ENCODE results near the gene PTPRD.

The PTPRD gene

GRCh38 chr9:9913276-9913832 is 699.4 kb downstream of the PTPRD start:
- Histone ChIP-seq H3K27me3 (ENCODE audit: control insufficient read depth, insufficient read depth, low read length) (no peaks in the 10 kb centered on the region), H3K27ac (ENCODE audit: low read length) (no peak overlapping the region), H3K9ac (ENCODE audit: low read length) (no peak overlapping the region), H3K4me1 (ENCODE audit: control insufficient read depth, low read depth, low read length) (no peaks in the 10 kb centered on the region), H3K4me3 (ENCODE audit: low read length) (no peak overlapping the region), H3K9me3 (ENCODE audit: control insufficient read depth, low read depth, low read length) (no peaks in the 10 kb centered on the region), H3K36me3 (ENCODE audit: control insufficient read depth, low read depth, low read length) (no peaks in the 10 kb centered on the region)

GRCh38 chr9:9912459-9912858 is 700.3 kb downstream of the PTPRD start:
- Histone ChIP-seq H3K4me1 (ENCODE audit: control insufficient read depth, low read depth, low read length) (no peaks in the 10 kb centered on the region), H3K9me3 (ENCODE audit: control insufficient read depth, low read depth, low read length) (no peaks in the 10 kb centered on the region), H3K4me3 (ENCODE audit: low read length) (no peak overlapping the region), H3K9ac (ENCODE audit: low read length) (no peak overlapping the region), H3K27me3 (ENCODE audit: control insufficient read depth, insufficient read depth, low read length) (no peaks in the 10 kb centered on the region), H3K36me3 (ENCODE audit: control insufficient read depth, low read depth, low read length) (no peaks in the 10 kb centered on the region), H3K27ac (ENCODE audit: low read length) (no peak overlapping the region)

- Histone ChIP-seq H3K9me3 (ENCODE audit: control insufficient read depth, low read depth, low read length) (no peaks in the 10 kb centered on the region), H3K27me3 (ENCODE audit: control insufficient read depth, insufficient read depth, low read length) (no peaks in the 10 kb centered on the region), H3K36me3 (ENCODE audit: control insufficient read depth, low read depth, low read length) (no peaks in the 10 kb centered on the region)
These were observed 707.1 kb downstream of the PTPRD start for GRCh38 chr9:9905736-9906135.

GRCh38 chr9:9904041-9904440 is 708.8 kb downstream of the PTPRD start:
- Histone ChIP-seq H3K9ac (ENCODE audit: low read length) (no peak overlapping the region), H3K27me3 (ENCODE audit: control insufficient read depth, insufficient read depth, low read length) (no peaks in the 10 kb centered on the region), H3K9me3 (ENCODE audit: control insufficient read depth, low read depth, low read length) (no peaks in the 10 kb centered on the region), H3K27ac (ENCODE audit: low read length) (no peak overlapping the region), H3K4me3 (ENCODE audit: low read length) (no peak overlapping the region), H3K36me3 (ENCODE audit: control insufficient read depth, low read depth, low read length) (no peaks in the 10 kb centered on the region), H3K4me1 (ENCODE audit: control insufficient read depth, low read depth, low read length) (peaks cover 6% of the 10 kb centered on the region)

More at GRCh38 chr9:9905736-9906135, 707.1 kb downstream of the PTPRD start:
- H3K4me3 ChIP-seq (ENCODE audit: low read length) = no peak overlapping the region
- H3K27ac ChIP-seq (ENCODE audit: low read length) = no peak overlapping the region
- no peak overlapping the region for H3K9ac ChIP-seq (ENCODE audit: low read length)
- peaks cover 6% of the 10 kb centered on the region for H3K4me1 ChIP-seq (ENCODE audit: control insufficient read depth, low read depth, low read length)

GRCh38 chr9:9901624-9902023 is 711.2 kb downstream of the PTPRD start:
- H3K9me3 ChIP-seq (ENCODE audit: control insufficient read depth, low read depth, low read length) = no peaks in the 10 kb centered on the region
- no peaks in the 10 kb centered on the region for H3K27me3 ChIP-seq (ENCODE audit: control insufficient read depth, insufficient read depth, low read length)
- H3K4me1 ChIP-seq (ENCODE audit: control insufficient read depth, low read depth, low read length) = peaks cover 6% of the 10 kb centered on the region
- no peak overlapping the region for H3K27ac ChIP-seq (ENCODE audit: low read length)
- no peaks in the 10 kb centered on the region for H3K36me3 ChIP-seq (ENCODE audit: control insufficient read depth, low read depth, low read length)
- H3K9ac ChIP-seq (ENCODE audit: low read length) = no peak overlapping the region
- H3K4me3 ChIP-seq (ENCODE audit: low read length) = no peak overlapping the region

GRCh38 chr9:9893837-9894236 is 719.0 kb downstream of the PTPRD start:
- Histone ChIP-seq H3K27ac (ENCODE audit: low read length) (no peak overlapping the region), H3K36me3 (ENCODE audit: control insufficient read depth, low read depth, low read length) (no peaks in the 10 kb centered on the region), H3K4me1 (ENCODE audit: control insufficient read depth, low read depth, low read length) (peaks cover 3% of the 10 kb centered on the region), H3K9ac (ENCODE audit: low read length) (no peak overlapping the region), H3K4me3 (ENCODE audit: low read length) (no peak overlapping the region), H3K27me3 (ENCODE audit: control insufficient read depth, insufficient read depth, low read length) (no peaks in the 10 kb centered on the region), H3K9me3 (ENCODE audit: control insufficient read depth, low read depth, low read length) (no peaks in the 10 kb centered on the region)

- Histone ChIP-seq H3K36me3 (ENCODE audit: control insufficient read depth, low read depth, low read length) (no peaks in the 10 kb centered on the region), H3K4me3 (ENCODE audit: low read length) (no peak overlapping the region), H3K9me3 (ENCODE audit: control insufficient read depth, low read depth, low read length) (no peaks in the 10 kb centered on the region), H3K27me3 (ENCODE audit: control insufficient read depth, insufficient read depth, low read length) (no peaks in the 10 kb centered on the region), H3K4me1 (ENCODE audit: control insufficient read depth, low read depth, low read length) (peaks cover 3% of the 10 kb centered on the region), H3K27ac (ENCODE audit: low read length) (no peak overlapping the region), H3K9ac (ENCODE audit: low read length) (no peak overlapping the region)
These were observed 720.6 kb downstream of the PTPRD start for GRCh38 chr9:9892217-9892616.

- Histone ChIP-seq H3K9me3 (ENCODE audit: control insufficient read depth, low read depth, low read length) (no peaks in the 10 kb centered on the region), H3K27me3 (ENCODE audit: control insufficient read depth, insufficient read depth, low read length) (no peaks in the 10 kb centered on the region), H3K4me3 (ENCODE audit: low read length) (no peak overlapping the region), H3K27ac (ENCODE audit: low read length) (no peak overlapping the region), H3K36me3 (ENCODE audit: control insufficient read depth, low read depth, low read length) (no peaks in the 10 kb centered on the region), H3K4me1 (ENCODE audit: control insufficient read depth, low read depth, low read length) (no peaks in the 10 kb centered on the region), H3K9ac (ENCODE audit: low read length) (no peak overlapping the region)
These were observed 731.1 kb downstream of the PTPRD start for GRCh38 chr9:9881692-9882091.

- Histone ChIP-seq H3K9me3 (ENCODE audit: control insufficient read depth, low read depth, low read length) (no peaks in the 10 kb centered on the region), H3K27ac (ENCODE audit: low read length) (no peak overlapping the region), H3K27me3 (ENCODE audit: control insufficient read depth, insufficient read depth, low read length) (no peaks in the 10 kb centered on the region), H3K9ac (ENCODE audit: low read length) (no peak overlapping the region), H3K36me3 (ENCODE audit: control insufficient read depth, low read depth, low read length) (no peaks in the 10 kb centered on the region), H3K4me1 (ENCODE audit: control insufficient read depth, low read depth, low read length) (no peaks in the 10 kb centered on the region), H3K4me3 (ENCODE audit: low read length) (no peak overlapping the region)
These were observed 738.5 kb downstream of the PTPRD start for GRCh38 chr9:9874270-9874669.

- no peak overlapping the region for H3K4me3 ChIP-seq (ENCODE audit: low read length)
- H3K36me3 ChIP-seq (ENCODE audit: control insufficient read depth, low read depth, low read length) = no peaks in the 10 kb centered on the region
- no peaks in the 10 kb centered on the region for H3K27me3 ChIP-seq (ENCODE audit: control insufficient read depth, insufficient read depth, low read length)
- H3K9ac ChIP-seq (ENCODE audit: low read length) = no peak overlapping the region
- H3K27ac ChIP-seq (ENCODE audit: low read length) = no peak overlapping the region
- H3K4me1 ChIP-seq (ENCODE audit: control insufficient read depth, low read depth, low read length) = no peaks in the 10 kb centered on the region
- H3K9me3 ChIP-seq (ENCODE audit: control insufficient read depth, low read depth, low read length) = no peaks in the 10 kb centered on the region
These were observed 750.5 kb downstream of the PTPRD start for GRCh38 chr9:9862235-9862810.

GRCh38 chr9:9855177-9856078 is 757.4 kb downstream of the PTPRD start:
- Histone ChIP-seq H3K9ac (ENCODE audit: low read length) (no peak overlapping the region), H3K4me3 (ENCODE audit: low read length) (no peak overlapping the region), H3K9me3 (ENCODE audit: control insufficient read depth, low read depth, low read length) (no peaks in the 10 kb centered on the region), H3K36me3 (ENCODE audit: control insufficient read depth, low read depth, low read length) (no peaks in the 10 kb centered on the region), H3K4me1 (ENCODE audit: control insufficient read depth, low read depth, low read length) (no peaks in the 10 kb centered on the region), H3K27me3 (ENCODE audit: control insufficient read depth, insufficient read depth, low read length) (no peaks in the 10 kb centered on the region), H3K27ac (ENCODE audit: low read length) (no peak overlapping the region)
